SK-N-SH treated with all-trans-retinoic acid at 6 μM for 48 hours (cell line): ENCODE results near the gene TGFB2.

ENCODE experiments used
- ARNTL ChIP-seq: fragments of 450-650 bp; formaldehyde crosslinking; IDR thresholded peaks from 2 replicates; pipeline ENCODE4 v1.5.0; 2020; ENCODE audit warnings: low read depth, mild to moderate bottlenecking, moderate library complexity, borderline replicate concordance
- BACH2 ChIP-seq: fragments of 250-450 bp; sonication (Bioruptor Pico); IDR thresholded peaks from 2 replicates; pipeline ENCODE4 v1.9.0; 2021; ENCODE audit warnings: mild to moderate bottlenecking, borderline replicate concordance
- CREB5 ChIP-seq: fragments of 250-450 bp; sonication (Bioruptor Pico); IDR thresholded peaks from 2 replicates; pipeline ENCODE4 v1.5.1; 2020; ENCODE audit warnings: low read depth, mild to moderate bottlenecking, moderate library complexity
- CSRNP3 ChIP-seq: fragments of 250-450 bp; sonication (Bioruptor Pico); IDR thresholded peaks from 2 replicates; pipeline ENCODE4 v1.5.1; 2021; ENCODE audit warnings: mild to moderate bottlenecking, moderate library complexity
- ESRRG ChIP-seq: fragments of 250-450 bp; sonication (Bioruptor Pico); IDR thresholded peaks from 2 replicates; pipeline ENCODE4 v1.6.1; 2021; ENCODE audit warnings: mild to moderate bottlenecking
- OSR1 ChIP-seq: fragments of 250-450 bp; sonication (Bioruptor Pico); IDR thresholded peaks from 2 replicates; pipeline ENCODE4 v1.8.0; 2022; ENCODE audit warnings: moderate library complexity, mild to moderate bottlenecking, inconsistent platforms
- PATZ1 ChIP-seq: fragments of 250-450 bp; sonication (Bioruptor Pico); IDR thresholded peaks from 2 replicates; pipeline ENCODE4 v1.8.0; 2020; ENCODE audit warnings: mild to moderate bottlenecking, moderate library complexity, borderline replicate concordance
- POU6F1 ChIP-seq: fragments of 250-450 bp; sonication (Bioruptor Pico); IDR thresholded peaks from 2 replicates; pipeline ENCODE4 v1.8.0; 2021; ENCODE audit warnings: low read depth, mild to moderate bottlenecking, moderate library complexity, borderline replicate concordance
- PPARA ChIP-seq: fragments of 250-450 bp; sonication (Bioruptor Pico); IDR thresholded peaks from 2 replicates; pipeline ENCODE4 v1.5.0; 2020; ENCODE audit warnings: mild to moderate bottlenecking, borderline replicate concordance
- SNAI2 ChIP-seq: fragments of 250-450 bp; sonication (Bioruptor Pico); IDR thresholded peaks from 2 replicates; pipeline ENCODE4 v1.5.0; 2020; ENCODE audit warnings: mild to moderate bottlenecking, moderate library complexity
- TCF4 ChIP-seq: fragments of 250-450 bp; sonication (Bioruptor Pico); IDR thresholded peaks from 2 replicates; pipeline ENCODE4 v1.8.0; 2021; ENCODE audit warnings: mild to moderate bottlenecking, moderate library complexity, borderline replicate concordance
- TSHZ2 ChIP-seq: fragments of 250-450 bp; sonication (Bioruptor Pico); IDR thresholded peaks from 2 replicates; pipeline ENCODE4 v1.5.0; 2020; ENCODE audit warnings: mild to moderate bottlenecking, moderate library complexity
- ZFP3 ChIP-seq: fragments of 250-450 bp; sonication (Bioruptor Pico); IDR thresholded peaks from 2 replicates; pipeline ENCODE4 v1.5.0; 2020; ENCODE audit warnings: mild to moderate bottlenecking, moderate library complexity
- ZNF565 ChIP-seq: fragments of 450-650 bp; formaldehyde crosslinking; conservative IDR thresholded peaks from 2 replicates; pipeline ENCODE4 v1.5.0; 2020; ENCODE audit warnings: low read depth, mild to moderate bottlenecking, moderate library complexity

- no peak for TF ChIP-seq POU6F1 (CRISPR knock-in tag)
- TF ChIP-seq CREB5: no peak
- TF ChIP-seq SNAI2 (CRISPR knock-in tag): no peak
- TF ChIP-seq PATZ1 (CRISPR knock-in tag): no peak
- no peak for TF ChIP-seq ARNTL (CRISPR knock-in tag)
- no peak for TF ChIP-seq ZFP3
- no peak for TF ChIP-seq ZNF565
- TF ChIP-seq OSR1: no peak
- TF ChIP-seq ESRRG: no peak
- no peak for TF ChIP-seq TSHZ2 (CRISPR knock-in tag)
- TF ChIP-seq TCF4 (CRISPR knock-in tag): no peak
- no peak for TF ChIP-seq BACH2 (CRISPR knock-in tag)
- TF ChIP-seq PPARA (CRISPR knock-in tag): no peak
- no peak for TF ChIP-seq CSRNP3 (CRISPR knock-in tag)
Measured at GRCh38 chr1:218485241-218485928, 140.2 kb downstream of the TGFB2 start.
